Esophagus muscularis mucosa (tissue), 4 donors: ENCODE results near the gene CNST.

Experiments
- EP300 ChIP-seq: sonication (generic); formaldehyde crosslinking; IDR thresholded peaks from one replicate; pipeline ENCODE4 v1.6.1; 2017; ENCODE audit warnings: antibody characterized with exemption
- POLR2A ChIP-seq: fragments of 450-650 bp; IDR thresholded peaks from one replicate; pipeline ENCODE4 v1.6.1; 2017; ENCODE audit warnings: antibody characterized with exemption, moderate library complexity, mild to moderate bottlenecking, low read depth
- POLR2AphosphoS5 ChIP-seq, 2 donors: sonication (generic); formaldehyde crosslinking; IDR thresholded peaks; one replicate each; pipeline ENCODE4 v1.6.1; 2017; ENCODE audit warnings: antibody characterized with exemption in 2 of 2
- TF ChIP-seq, protein P1 (sequence below), 3 experiments: fragments of 200-600 bp in 2 of 3; fragments of 450-650 bp in 1 of 3; sonication (generic) in 2 of 3; IDR thresholded peaks; one replicate each; pipeline ENCODE4 v1.5.1; 2017 to 2019; ENCODE audit warnings: antibody characterized with exemption in 3 of 3, mild to moderate bottlenecking in 2 of 3, moderate library complexity in 1 of 3

DNA sequence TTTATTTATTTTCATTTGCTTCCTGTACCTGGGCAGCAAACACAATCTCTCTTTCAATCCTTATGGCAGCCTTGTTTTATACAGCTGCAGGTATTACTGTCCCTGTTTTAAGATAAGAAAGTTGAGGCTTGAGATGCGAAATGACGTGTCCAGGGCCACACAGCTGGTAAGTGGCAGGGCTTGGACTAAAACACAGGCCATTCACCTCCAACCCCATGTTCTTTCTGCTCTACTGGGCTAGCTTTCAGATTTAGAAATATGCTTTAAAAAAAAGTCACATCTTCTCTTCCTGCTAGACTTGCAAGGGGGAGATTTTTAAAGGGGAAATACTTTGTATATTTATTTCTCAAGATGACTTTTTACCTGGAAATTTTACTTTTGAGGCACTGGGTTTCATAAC, 62.8 kb downstream of the CNST start:
- TF ChIP-seq, protein P1, sequence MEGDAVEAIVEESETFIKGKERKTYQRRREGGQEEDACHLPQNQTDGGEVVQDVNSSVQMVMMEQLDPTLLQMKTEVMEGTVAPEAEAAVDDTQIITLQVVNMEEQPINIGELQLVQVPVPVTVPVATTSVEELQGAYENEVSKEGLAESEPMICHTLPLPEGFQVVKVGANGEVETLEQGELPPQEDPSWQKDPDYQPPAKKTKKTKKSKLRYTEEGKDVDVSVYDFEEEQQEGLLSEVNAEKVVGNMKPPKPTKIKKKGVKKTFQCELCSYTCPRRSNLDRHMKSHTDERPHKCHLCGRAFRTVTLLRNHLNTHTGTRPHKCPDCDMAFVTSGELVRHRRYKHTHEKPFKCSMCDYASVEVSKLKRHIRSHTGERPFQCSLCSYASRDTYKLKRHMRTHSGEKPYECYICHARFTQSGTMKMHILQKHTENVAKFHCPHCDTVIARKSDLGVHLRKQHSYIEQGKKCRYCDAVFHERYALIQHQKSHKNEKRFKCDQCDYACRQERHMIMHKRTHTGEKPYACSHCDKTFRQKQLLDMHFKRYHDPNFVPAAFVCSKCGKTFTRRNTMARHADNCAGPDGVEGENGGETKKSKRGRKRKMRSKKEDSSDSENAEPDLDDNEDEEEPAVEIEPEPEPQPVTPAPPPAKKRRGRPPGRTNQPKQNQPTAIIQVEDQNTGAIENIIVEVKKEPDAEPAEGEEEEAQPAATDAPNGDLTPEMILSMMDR (IDR thresholded peaks at IDR 0.05), result no peak
- no peak for TF ChIP-seq POLR2A
- TF ChIP-seq POLR2AphosphoS5 (IDR thresholded peaks at IDR 0.05), result no peak
- TF ChIP-seq EP300, result no peak
